GM12891 (cell line): ENCODE measurements around the gene ZNF547.

Source experiments
- POLR2A ChIP-seq: IDR thresholded peaks from 2 replicates; pipeline ENCODE4 v1.6.1; 2011; ENCODE audit warnings: low read depth, low read length, control low read depth
- POLR2AphosphoS5 ChIP-seq: IDR thresholded peaks from 2 replicates; pipeline ENCODE4 v1.6.1; 2011; ENCODE audit warnings: low read depth, low read length, control low read depth
- SPI1 ChIP-seq: IDR thresholded peaks from 2 replicates; pipeline ENCODE4 v1.6.1; 2011; ENCODE audit warnings: low read depth, low read length, control low read depth
- TAF1 ChIP-seq: IDR thresholded peaks from 2 replicates; pipeline ENCODE4 v1.6.1; 2011; ENCODE audit warnings: low read depth, low read length, control low read depth

DNA sequence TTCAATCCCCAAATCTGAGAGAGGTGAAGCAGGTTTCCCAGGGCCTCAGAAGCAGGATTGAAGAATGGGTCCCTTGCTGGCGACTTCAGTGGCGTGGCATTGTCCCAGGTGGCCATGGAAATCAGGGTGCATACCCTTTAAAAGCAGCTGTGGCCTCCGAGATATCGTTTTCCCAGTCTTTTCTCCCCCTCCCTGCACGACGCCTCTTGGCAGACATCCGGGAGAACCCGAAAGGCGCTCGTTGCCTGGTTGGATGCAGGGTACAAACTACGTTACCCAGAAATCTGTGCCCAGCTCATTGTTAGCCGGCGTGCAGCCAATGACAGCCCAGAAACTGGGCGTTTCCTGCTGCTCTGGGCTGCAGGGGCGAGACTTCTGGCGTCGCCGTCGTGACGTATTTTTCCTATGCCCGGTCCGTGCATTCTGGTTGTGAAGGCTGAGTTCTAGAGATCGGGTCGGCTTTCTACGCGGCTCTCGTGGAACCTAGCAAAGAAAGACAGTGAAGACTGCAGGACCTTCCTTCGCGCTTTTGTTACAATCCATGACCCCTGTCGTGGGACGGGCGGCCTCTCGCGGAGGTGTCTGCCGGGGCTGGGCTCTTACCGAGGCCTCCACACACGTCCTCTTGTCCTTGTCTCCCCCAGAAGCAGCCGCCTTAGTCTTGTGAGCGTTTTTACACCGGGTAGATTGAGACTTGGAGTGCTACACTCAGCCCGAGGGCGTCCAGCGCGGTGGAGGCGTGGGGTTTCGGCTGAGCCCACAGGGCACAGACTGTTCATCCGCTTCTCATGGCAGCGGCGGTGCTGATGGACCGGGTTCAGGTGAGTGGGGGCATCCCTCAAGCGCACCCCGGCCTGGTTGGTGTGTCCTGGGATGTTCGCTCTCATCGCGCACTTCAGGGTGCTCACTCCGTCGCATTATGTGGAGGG is 12.2 kb upstream of the ZNF547 start, which contains the start of gene ZNF304:
- no peak for TF ChIP-seq TAF1
- 0 out of 2 replicates have a peak, but pooled peaks have one; percentile 31 for TF ChIP-seq POLR2A
- TF ChIP-seq POLR2AphosphoS5, result no peak
- TF ChIP-seq SPI1, result no peak
